Mesendoderm (in vitro differentiated cells): ENCODE results near the gene AFF3.

ENCODE experiments used
- DNase-seq: peaks from one replicate; pipeline ENCODE4 v3.0.0; 2013
- H2AK5ac ChIP-seq: 2 replicates; pipeline ENCODE4 v1.6.1; 2013; ENCODE audit warnings: low read length, inconsistent platforms
- H2BK120ac ChIP-seq: 2 replicates; pipeline ENCODE4 v1.6.1; 2013; ENCODE audit warnings: low read depth, mild to moderate bottlenecking, low read length, moderate library complexity, mixed read lengths
- H2BK15ac ChIP-seq: replicated peaks from 2 replicates; pipeline ENCODE4 v1.6.1; 2013; ENCODE audit warnings: low read depth, mild to moderate bottlenecking, moderate library complexity
- H2BK5ac ChIP-seq: 2 replicates; pipeline ENCODE4 v1.6.1; 2013; ENCODE audit warnings: low read length, inconsistent platforms
- H3K18ac ChIP-seq: 2 replicates; pipeline ENCODE4 v1.6.1; 2013; ENCODE audit warnings: mild to moderate bottlenecking, low read length, mixed read lengths
- H3K23ac ChIP-seq: one replicate; pipeline ENCODE4 v1.6.1; 2013; ENCODE audit warnings: low read length
- H3K27ac ChIP-seq: 2 replicates; pipeline ENCODE4 v1.5.1; 2013; ENCODE audit warnings: low read depth, mild to moderate bottlenecking, inconsistent platforms, low read length, moderate library complexity
- H3K27me3 ChIP-seq: 2 replicates; pipeline ENCODE4 v1.6.1; 2013; ENCODE audit warnings: low read length, control low read depth, mild to moderate bottlenecking, inconsistent platforms; ENCODE audit not compliant: insufficient read depth, poor library complexity
- H3K36me3 ChIP-seq: 2 replicates; pipeline ENCODE4 v1.6.1; 2013; ENCODE audit warnings: low read length, inconsistent platforms; ENCODE audit not compliant: control insufficient read depth, insufficient read depth
- H3K4ac ChIP-seq: one replicate; pipeline ENCODE4 v1.6.1; 2013; ENCODE audit warnings: low read depth, mild to moderate bottlenecking, low read length, moderate library complexity
- H3K4me1 ChIP-seq: 2 replicates; pipeline ENCODE4 v1.6.1; 2013; ENCODE audit warnings: low read depth, low read length, inconsistent platforms; ENCODE audit not compliant: control insufficient read depth
- H3K4me2 ChIP-seq: 2 replicates; pipeline ENCODE4 v1.6.1; 2013; ENCODE audit warnings: low read length
- H3K4me3 ChIP-seq: 2 replicates; pipeline ENCODE4 v1.5.1; 2013; ENCODE audit warnings: mild to moderate bottlenecking, low read length
- H3K56ac ChIP-seq: one replicate; pipeline ENCODE4 v1.6.1; 2013; ENCODE audit warnings: low read length
- H3K79me1 ChIP-seq: 2 replicates; pipeline ENCODE4 v1.6.1; 2013; ENCODE audit warnings: low read length, inconsistent platforms
- H3K79me2 ChIP-seq: 2 replicates; pipeline ENCODE4 v1.6.1; 2013; ENCODE audit warnings: mild to moderate bottlenecking, low read length; ENCODE audit not compliant: control insufficient read depth, insufficient read depth
- H3K9ac ChIP-seq: 2 replicates; pipeline ENCODE4 v1.6.1; 2013; ENCODE audit warnings: low read length, inconsistent platforms
- H4K5ac ChIP-seq: one replicate; pipeline ENCODE4 v1.6.1; 2013; ENCODE audit warnings: low read length
- H4K8ac ChIP-seq: one replicate; pipeline ENCODE4 v1.6.1; 2013; ENCODE audit warnings: low read depth, mild to moderate bottlenecking, control low read depth, low read length, moderate library complexity
- WGBS: extraction: QIAGEN DNeasy Blood & Tissue Kit; methylation state at CpG from one replicate; pipeline ENCODE4 v1.1.7; 2013; ENCODE audit warnings: low lambda C conversion rate, missing lambda C conversion rate; ENCODE audit not compliant: insufficient coverage; ENCODE audit errors: extremely low coverage; 5-methylcytosine and 5-hydroxymethylcytosine counted together

AFF3 gene

GRCh38 chr2:99644419-99644787 is 498.0 kb downstream of the AFF3 start:
- no peak overlapping the region for H3K4me2 ChIP-seq
- no peak overlapping the region for H2BK5ac ChIP-seq
- no peak overlapping the region for H3K23ac ChIP-seq
- H3K27ac ChIP-seq, result no peak overlapping the region
- DNase-seq, result no peak
- H3K4ac ChIP-seq, result no peak overlapping the region
- no peaks in the 10 kb centered on the region for H3K27me3 ChIP-seq
- no peaks in the 10 kb centered on the region for H3K4me1 ChIP-seq
- H3K56ac ChIP-seq, result no peak overlapping the region
- no peaks in the 10 kb centered on the region for H3K79me2 ChIP-seq
- no CpG with 5 or more reads among the region's 5 CpGs for WGBS
- no peak overlapping the region for H4K8ac ChIP-seq
- no peak overlapping the region for H2BK120ac ChIP-seq
- H3K36me3 ChIP-seq, result no peaks in the 10 kb centered on the region
- no peak overlapping the region for H3K4me3 ChIP-seq
- H4K5ac ChIP-seq, result no peak overlapping the region
- H3K18ac ChIP-seq, result no peak overlapping the region
- no peak overlapping the region for H2BK15ac ChIP-seq
- H3K79me1 ChIP-seq, result no peaks in the 10 kb centered on the region
- no peak overlapping the region for H3K9ac ChIP-seq
- no peak overlapping the region for H2AK5ac ChIP-seq

GRCh38 chr2:99643787-99644418 is 498.5 kb downstream of the AFF3 start:
- H3K4me3 ChIP-seq, result no peak overlapping the region
- no peaks in the 10 kb centered on the region for H3K79me1 ChIP-seq
- H4K5ac ChIP-seq, result no peak overlapping the region

GRCh38 chr2:99641999-99642398 is 500.4 kb downstream of the AFF3 start:
- no CpG with 5 or more reads among the region's 4 CpGs for WGBS
- Histone ChIP-seq H3K4me3 (no peak overlapping the region), H3K4ac (no peak overlapping the region), H4K5ac (no peak overlapping the region), H3K4me1 (no peaks in the 10 kb centered on the region), H3K79me1 (no peaks in the 10 kb centered on the region), H3K9ac (no peak overlapping the region), H2BK120ac (no peak overlapping the region), H3K27me3 (no peaks in the 10 kb centered on the region), H2BK15ac (no peak overlapping the region), H3K18ac (no peak overlapping the region), H3K23ac (no peak overlapping the region), H3K36me3 (no peaks in the 10 kb centered on the region), H3K56ac (no peak overlapping the region), H2BK5ac (no peak overlapping the region), H2AK5ac (no peak overlapping the region), H3K27ac (no peak overlapping the region), H3K4me2 (no peak overlapping the region), H3K79me2 (no peaks in the 10 kb centered on the region), H4K8ac (no peak overlapping the region)
- no peak for DNase-seq

More at GRCh38 chr2:99643787-99644418, 498.5 kb downstream of the AFF3 start:
- H3K4me1 ChIP-seq, result no peaks in the 10 kb centered on the region
- H3K79me2 ChIP-seq, result no peaks in the 10 kb centered on the region
- H3K36me3 ChIP-seq, result no peaks in the 10 kb centered on the region
- WGBS, result no CpG with 5 or more reads among the region's 9 CpGs
- no peak overlapping the region for H2BK5ac ChIP-seq
- no peak overlapping the region for H3K4ac ChIP-seq
- H3K9ac ChIP-seq, result no peak overlapping the region
- no peak overlapping the region for H3K56ac ChIP-seq
- DNase-seq, result no peak
- no peak overlapping the region for H3K27ac ChIP-seq
- no peak overlapping the region for H3K4me2 ChIP-seq
- no peak overlapping the region for H2AK5ac ChIP-seq
- no peaks in the 10 kb centered on the region for H3K27me3 ChIP-seq
- no peak overlapping the region for H3K23ac ChIP-seq
- no peak overlapping the region for H2BK120ac ChIP-seq
- no peak overlapping the region for H2BK15ac ChIP-seq
- no peak overlapping the region for H4K8ac ChIP-seq
- no peak overlapping the region for H3K18ac ChIP-seq

- no CpG with 5 or more reads among the region's 5 CpGs for WGBS
- Histone ChIP-seq H3K4me3 (no peak overlapping the region), H3K4me1 (no peaks in the 10 kb centered on the region), H3K4ac (no peak overlapping the region), H3K27me3 (no peaks in the 10 kb centered on the region), H2AK5ac (no peak overlapping the region), H3K4me2 (no peak overlapping the region), H2BK5ac (no peak overlapping the region), H3K18ac (no peak overlapping the region), H4K8ac (no peak overlapping the region), H3K79me1 (no peaks in the 10 kb centered on the region), H3K36me3 (no peaks in the 10 kb centered on the region), H2BK15ac (no peak overlapping the region), H4K5ac (no peak overlapping the region), H3K27ac (no peak overlapping the region), H3K9ac (no peak overlapping the region), H3K79me2 (no peaks in the 10 kb centered on the region), H2BK120ac (no peak overlapping the region), H3K23ac (no peak overlapping the region), H3K56ac (no peak overlapping the region)
- DNase-seq, result no peak
Observed at GRCh38 chr2:99640635-99641151, 501.7 kb downstream of the AFF3 start.

- Histone ChIP-seq H3K4ac (no peak overlapping the region), H3K56ac (no peak overlapping the region), H4K8ac (no peak overlapping the region), H2BK120ac (no peak overlapping the region), H3K4me2 (no peak overlapping the region), H3K4me1 (no peaks in the 10 kb centered on the region), H3K79me2 (no peaks in the 10 kb centered on the region), H3K27ac (no peak overlapping the region), H3K4me3 (no peak overlapping the region), H3K18ac (no peak overlapping the region), H3K27me3 (no peaks in the 10 kb centered on the region), H2AK5ac (no peak overlapping the region), H3K79me1 (no peaks in the 10 kb centered on the region), H3K23ac (no peak overlapping the region), H3K36me3 (no peaks in the 10 kb centered on the region), H2BK5ac (no peak overlapping the region), H2BK15ac (no peak overlapping the region), H3K9ac (no peak overlapping the region), H4K5ac (no peak overlapping the region)
- no CpG with 5 or more reads among the region's 4 CpGs for WGBS
- no peak for DNase-seq
Observed at GRCh38 chr2:99638791-99639190, 503.6 kb downstream of the AFF3 start.

- no CpG with 5 or more reads among the region's 7 CpGs for WGBS
- Histone ChIP-seq H3K4me1 (no peaks in the 10 kb centered on the region), H2BK5ac (no peak overlapping the region)
Observed at GRCh38 chr2:99637159-99637697, 505.2 kb downstream of the AFF3 start.

More at GRCh38 chr2:99637159-99637697, 505.2 kb downstream of the AFF3 start:
- H3K4ac ChIP-seq, result no peak overlapping the region
- no peak overlapping the region for H3K9ac ChIP-seq
- H3K18ac ChIP-seq, result no peak overlapping the region
- H3K4me3 ChIP-seq, result no peak overlapping the region
- H3K23ac ChIP-seq, result no peak overlapping the region
- no peak overlapping the region for H3K56ac ChIP-seq
- no peak overlapping the region for H2BK120ac ChIP-seq
- no peak overlapping the region for H3K27ac ChIP-seq
- H2AK5ac ChIP-seq, result no peak overlapping the region
- no peak for DNase-seq
- H3K79me1 ChIP-seq, result no peaks in the 10 kb centered on the region
- no peak overlapping the region for H3K4me2 ChIP-seq
- H4K8ac ChIP-seq, result no peak overlapping the region
- H3K27me3 ChIP-seq, result no peaks in the 10 kb centered on the region
- no peaks in the 10 kb centered on the region for H3K36me3 ChIP-seq
- no peak overlapping the region for H2BK15ac ChIP-seq
- no peak overlapping the region for H4K5ac ChIP-seq
- no peaks in the 10 kb centered on the region for H3K79me2 ChIP-seq
